ENCODE data around the gene KCP.

KCP gene

GRCh38 chr7:128910569-128910945 lies at the start of gene KCP:
KCP (minus strand) TSS chr7:128910709; CDS start chr7:128910676, 33 bp downstream.
- H3K27ac ChIP-seq: no peak within 1 kb of the TSS
- TF ChIP-seq CTCF (IDR thresholded peaks at IDR 0.05): no peak
- no peak for TF ChIP-seq ZFX (IDR thresholded peaks at IDR 0.05; ENCODE audit: borderline replicate concordance)

GRCh38 chr7:128959296-128959695 lies 48.8 kb upstream of the KCP start:
- H3K27ac ChIP-seq: no peak overlapping the region
- TF ChIP-seq CTCF (IDR thresholded peaks at IDR 0.05): no peak
- TF ChIP-seq ZFX (IDR thresholded peaks at IDR 0.05; ENCODE audit: borderline replicate concordance): no peak

GRCh38 chr7:128955981-128956380 lies 45.5 kb upstream of the KCP start:
- TF ChIP-seq CTCF (IDR thresholded peaks at IDR 0.05) (no peak), ZFX (IDR thresholded peaks at IDR 0.05; ENCODE audit: borderline replicate concordance) (no peak)
- H3K27ac ChIP-seq: no peak overlapping the region

- no peak overlapping the region for H3K27ac ChIP-seq
- TF ChIP-seq CTCF (IDR thresholded peaks at IDR 0.05) (no peak), ZFX (IDR thresholded peaks at IDR 0.05; ENCODE audit: borderline replicate concordance) (no peak)
Observed at GRCh38 chr7:128954830-128955802, 44.6 kb upstream of the KCP start.

- no peak for TF ChIP-seq ZFX (IDR thresholded peaks at IDR 0.05; ENCODE audit: borderline replicate concordance)
- no peak for TF ChIP-seq CTCF (IDR thresholded peaks at IDR 0.05)
- H3K27ac ChIP-seq: no peak overlapping the region
Observed at GRCh38 chr7:128954150-128954549, 43.6 kb upstream of the KCP start.

- no peak overlapping the region for H3K27ac ChIP-seq
Observed at GRCh38 chr7:128951296-128951695, 40.8 kb upstream of the KCP start.

More at GRCh38 chr7:128951296-128951695, 40.8 kb upstream of the KCP start:
- TF ChIP-seq ZFX (IDR thresholded peaks at IDR 0.05; ENCODE audit: borderline replicate concordance): no peak
- TF ChIP-seq CTCF (IDR thresholded peaks at IDR 0.05): no peak

Measured in 22Rv1 (cell line).